Stomach (tissue), 4 donors: ENCODE data around the gene RTN3.

Experiments
- EP300 ChIP-seq: sonication (generic); formaldehyde crosslinking; IDR thresholded peaks from one replicate; pipeline ENCODE4 v1.6.1; 2017; ENCODE audit warnings: antibody characterized with exemption
- POLR2A ChIP-seq, 4 donors: fragments of 450-650 bp; IDR thresholded peaks; one replicate each; pipeline ENCODE4 v1.6.1; 2016; ENCODE audit warnings: antibody characterized with exemption in 4 of 4, control low read depth in 2 of 4, mild to moderate bottlenecking in 1 of 4, moderate library complexity in 1 of 4
- POLR2AphosphoS5 ChIP-seq, 3 donors: sonication (generic); formaldehyde crosslinking; IDR thresholded peaks; one replicate each; pipeline ENCODE4 v1.6.1; 2016; ENCODE audit warnings: antibody characterized with exemption in 3 of 3
- TF ChIP-seq, protein P1 (sequence below), 7 experiments: fragments of 450-650 bp in 4 of 7; fragments of 200-600 bp in 3 of 7; sonication (generic) in 3 of 7; IDR thresholded peaks; one replicate each; pipeline ENCODE4 v1.5.1; 2016 to 2019; ENCODE audit warnings: antibody characterized with exemption in 7 of 7, control low read depth in 2 of 7, mild to moderate bottlenecking in 1 of 7

DNA sequence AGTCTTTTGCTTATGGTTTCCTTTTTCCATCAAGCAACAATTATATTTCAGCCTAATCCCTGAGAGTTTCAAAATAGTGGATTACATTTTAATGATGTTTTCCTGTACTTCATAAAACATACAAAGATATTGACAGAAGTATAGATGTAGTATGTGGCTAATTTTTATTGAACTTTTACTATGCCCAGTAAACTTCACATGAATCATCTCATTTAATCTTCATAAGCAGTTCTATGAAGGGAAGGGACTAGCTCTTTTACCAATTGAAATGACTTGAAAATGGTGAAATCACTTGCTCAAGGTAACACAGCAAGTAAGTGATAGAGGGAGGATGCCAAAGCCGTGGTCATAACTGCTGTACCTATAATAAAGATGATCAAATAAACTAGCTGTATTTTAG, 27.5 kb downstream of the RTN3 start:
- TF ChIP-seq, protein P1, sequence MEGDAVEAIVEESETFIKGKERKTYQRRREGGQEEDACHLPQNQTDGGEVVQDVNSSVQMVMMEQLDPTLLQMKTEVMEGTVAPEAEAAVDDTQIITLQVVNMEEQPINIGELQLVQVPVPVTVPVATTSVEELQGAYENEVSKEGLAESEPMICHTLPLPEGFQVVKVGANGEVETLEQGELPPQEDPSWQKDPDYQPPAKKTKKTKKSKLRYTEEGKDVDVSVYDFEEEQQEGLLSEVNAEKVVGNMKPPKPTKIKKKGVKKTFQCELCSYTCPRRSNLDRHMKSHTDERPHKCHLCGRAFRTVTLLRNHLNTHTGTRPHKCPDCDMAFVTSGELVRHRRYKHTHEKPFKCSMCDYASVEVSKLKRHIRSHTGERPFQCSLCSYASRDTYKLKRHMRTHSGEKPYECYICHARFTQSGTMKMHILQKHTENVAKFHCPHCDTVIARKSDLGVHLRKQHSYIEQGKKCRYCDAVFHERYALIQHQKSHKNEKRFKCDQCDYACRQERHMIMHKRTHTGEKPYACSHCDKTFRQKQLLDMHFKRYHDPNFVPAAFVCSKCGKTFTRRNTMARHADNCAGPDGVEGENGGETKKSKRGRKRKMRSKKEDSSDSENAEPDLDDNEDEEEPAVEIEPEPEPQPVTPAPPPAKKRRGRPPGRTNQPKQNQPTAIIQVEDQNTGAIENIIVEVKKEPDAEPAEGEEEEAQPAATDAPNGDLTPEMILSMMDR (IDR thresholded peaks at IDR 0.05): no peak
- TF ChIP-seq POLR2AphosphoS5 (IDR thresholded peaks at IDR 0.05) (no peak), POLR2A (IDR thresholded peaks at IDR 0.05) (no peak), EP300 (no peak)
